ENCODE measurements around the gene PCSK5.

DNA sequence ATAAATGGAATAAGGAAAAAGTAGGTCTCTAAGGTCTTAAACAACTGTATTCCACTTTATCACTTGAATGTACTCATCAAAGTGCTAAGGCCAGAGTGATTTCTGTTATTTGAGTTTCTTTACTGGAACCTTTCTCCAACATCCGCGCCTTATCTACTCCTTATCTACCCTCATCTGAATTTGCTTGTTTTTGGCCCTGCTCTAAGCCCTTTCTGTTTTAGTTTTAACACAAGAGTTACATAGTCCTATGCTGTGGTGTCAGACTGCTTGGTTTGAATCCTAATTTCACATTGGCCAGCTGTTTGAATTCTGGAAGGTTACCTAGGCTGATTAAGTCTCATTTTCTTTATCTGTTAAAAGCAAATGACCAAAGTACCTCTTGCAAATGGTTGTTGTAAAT lies 128.3 kb downstream of the PCSK5 start:
- TF ChIP-seq POLR2A (IDR thresholded peaks at IDR 0.05; ENCODE audit: low read length), result no peak
- TF ChIP-seq GATA1 (IDR thresholded peaks at IDR 0.05; ENCODE audit: low read depth, low read length), result no peak
